NCI-H226 (cell line): Measurements from ENCODE around the gene CDH4.
"Not testable (repeated sequence)": the region's sequence is repeated elsewhere in the genome, so short reads cannot be mapped to it uniquely, and the experiment has no call there.

ENCODE experiments used
- DNase-seq: peaks from one replicate; pipeline ENCODE4 v3.0.0-alpha.2; 2015

The CDH4 gene

DNA sequence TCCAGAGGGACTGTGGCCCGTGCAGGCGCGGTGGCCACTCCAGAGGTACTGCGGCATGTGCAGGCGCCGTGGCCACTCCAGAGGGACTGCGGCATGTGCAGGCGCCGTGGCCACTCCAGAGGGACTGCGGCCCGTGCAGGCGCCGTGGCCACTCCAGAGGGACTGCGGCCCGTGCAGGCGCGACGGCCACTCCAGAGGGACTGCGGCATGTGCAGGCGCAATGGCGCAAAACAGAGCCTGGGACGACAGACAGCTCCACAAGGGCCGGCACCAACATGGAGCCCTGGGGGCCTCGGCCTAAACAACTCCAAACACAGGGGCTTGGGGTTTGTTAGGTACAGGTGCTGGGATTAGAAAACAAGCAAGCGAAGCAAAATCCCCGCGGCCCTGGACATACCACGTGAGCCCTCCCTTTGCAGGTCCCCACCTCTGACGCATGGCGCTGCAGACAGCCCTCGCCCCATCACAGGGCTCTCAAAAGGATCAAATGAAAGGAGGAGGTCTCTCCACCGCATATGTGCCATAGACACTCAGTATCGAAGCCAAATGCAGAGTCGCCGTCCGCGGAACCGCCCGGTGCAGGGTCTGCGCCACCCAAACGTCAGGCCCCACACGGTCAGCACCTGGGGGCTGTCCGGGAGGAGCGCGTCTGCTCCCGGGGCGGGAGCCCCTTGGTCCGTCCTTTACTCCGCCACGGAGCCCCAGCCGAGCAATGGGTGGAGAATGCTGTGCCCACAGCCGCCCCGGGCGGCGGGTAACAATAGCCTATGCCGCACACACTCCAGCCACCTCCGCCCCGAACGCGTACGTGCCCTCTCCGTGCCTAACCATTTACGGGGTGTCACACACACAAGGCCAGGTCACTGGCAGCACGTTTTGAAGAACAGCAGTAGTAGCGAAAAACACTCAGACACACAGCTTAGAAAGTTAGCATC lies 727.9 kb downstream of the CDH4 start:
- DNase-seq, result no peak

DNA sequence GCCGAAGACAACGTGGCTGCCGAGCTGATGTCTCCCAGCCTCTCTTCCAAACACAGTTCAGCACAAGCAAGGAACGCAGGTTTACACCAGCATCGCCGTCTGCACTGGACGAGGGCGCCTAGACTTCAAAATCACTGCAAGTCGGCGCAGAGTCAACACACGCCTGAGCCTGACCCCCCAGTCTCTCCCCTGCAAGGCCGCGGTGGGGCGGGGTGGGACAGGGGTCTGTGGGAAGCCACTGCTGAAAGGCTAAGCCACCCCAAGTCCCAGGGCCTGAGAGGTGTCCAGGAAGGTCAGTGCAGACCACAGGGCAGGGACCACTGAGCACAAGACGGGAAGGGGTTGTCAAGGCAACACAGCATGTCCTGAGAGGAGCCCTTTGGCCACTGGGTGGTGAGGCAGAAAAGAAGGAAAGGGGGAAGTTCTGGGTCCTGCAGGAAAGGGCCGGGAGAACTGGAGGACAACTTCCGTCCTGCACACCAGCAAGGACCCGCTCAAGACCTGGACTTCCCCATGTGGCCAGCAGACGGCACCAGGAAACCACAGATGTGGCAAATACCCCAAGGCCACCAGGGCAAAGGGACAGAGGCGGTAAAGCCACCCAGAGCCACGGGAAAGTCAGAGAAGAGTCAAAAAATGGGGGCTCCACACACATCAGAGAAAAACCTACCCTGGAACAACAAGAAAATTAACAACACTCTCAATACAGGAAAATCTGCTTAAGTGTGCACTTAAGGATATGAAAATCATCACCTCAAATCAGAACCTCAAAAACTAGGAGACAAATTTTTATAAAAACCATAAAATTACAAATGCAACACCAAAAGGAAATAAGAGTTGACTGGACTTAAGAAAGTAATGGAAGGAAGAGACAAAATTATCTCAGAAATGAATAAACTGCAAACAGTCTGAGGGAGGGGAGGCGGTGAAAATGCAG lies 728.9 kb downstream of the CDH4 start:
- DNase-seq, result no peak

DNA sequence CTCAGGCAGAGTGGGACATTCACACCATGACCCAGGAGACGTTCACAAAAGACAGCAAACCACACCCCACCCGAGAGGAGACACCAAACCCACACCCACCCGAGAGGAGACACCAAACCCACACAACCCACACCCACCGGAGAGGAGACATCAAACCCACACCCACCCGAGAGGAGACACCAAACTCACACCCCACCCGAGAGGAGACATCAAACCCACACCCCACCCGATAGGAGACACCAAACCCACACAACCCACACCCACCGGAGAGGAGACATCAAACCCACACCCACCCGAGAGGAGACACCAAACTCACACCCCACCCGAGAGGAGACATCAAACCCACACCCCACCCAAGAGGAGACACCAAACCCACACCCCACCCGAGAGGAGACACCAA lies 729.6 kb downstream of the CDH4 start:
- DNase-seq, result not testable (repeated sequence)

DNA sequence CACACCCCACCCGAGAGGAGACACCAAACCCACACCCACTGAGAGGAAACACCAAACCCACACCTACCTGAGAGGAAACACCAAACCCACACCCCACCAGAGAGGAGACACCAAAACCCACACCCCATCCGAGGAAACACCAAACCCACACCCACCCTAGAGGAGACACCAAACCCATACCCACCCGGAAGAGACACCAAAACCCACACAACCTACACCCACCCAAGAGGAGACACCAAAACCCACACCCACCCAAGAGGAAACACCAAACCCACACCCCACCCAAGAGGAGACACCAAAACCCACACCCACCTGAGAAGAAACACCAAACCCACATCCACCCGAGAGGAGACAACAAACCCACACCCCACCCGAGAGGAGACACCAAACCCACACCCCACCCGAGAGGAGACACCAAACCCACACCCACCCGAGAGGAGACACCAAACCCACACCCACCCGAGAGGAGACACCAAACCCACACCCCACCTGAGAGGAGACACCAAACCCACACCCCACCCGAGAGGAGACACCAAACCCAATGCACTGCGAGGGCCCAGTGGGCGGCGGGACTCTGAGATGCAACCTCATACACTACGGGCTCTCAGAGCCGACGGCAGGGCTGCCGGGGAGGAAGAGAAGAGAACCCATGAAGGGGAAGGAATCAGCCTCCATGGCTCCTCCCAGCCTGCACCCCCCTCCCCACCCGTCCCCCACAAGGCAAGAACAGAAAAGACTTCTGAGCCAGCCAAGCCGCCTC lies 730.3 kb downstream of the CDH4 start:
- no peak for DNase-seq

DNA sequence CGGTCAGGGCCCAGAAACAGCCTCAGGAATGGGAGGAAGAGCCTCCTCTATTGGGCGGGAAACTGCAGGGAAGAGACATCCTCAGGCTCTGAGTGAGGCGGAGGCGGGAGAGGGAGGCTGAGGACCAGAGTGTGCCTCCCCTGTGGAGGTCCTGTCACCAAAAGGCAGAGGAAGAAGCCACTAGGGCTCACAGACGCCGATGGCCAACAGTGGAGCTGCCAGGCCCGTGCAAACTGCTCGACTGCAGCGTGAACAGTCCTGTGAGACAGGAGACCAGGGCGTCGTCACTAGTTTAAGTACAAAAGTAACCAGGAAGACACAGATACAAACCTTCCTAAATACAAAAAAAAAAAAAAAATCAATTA lies 730.9 kb downstream of the CDH4 start:
- no peak for DNase-seq

DNA sequence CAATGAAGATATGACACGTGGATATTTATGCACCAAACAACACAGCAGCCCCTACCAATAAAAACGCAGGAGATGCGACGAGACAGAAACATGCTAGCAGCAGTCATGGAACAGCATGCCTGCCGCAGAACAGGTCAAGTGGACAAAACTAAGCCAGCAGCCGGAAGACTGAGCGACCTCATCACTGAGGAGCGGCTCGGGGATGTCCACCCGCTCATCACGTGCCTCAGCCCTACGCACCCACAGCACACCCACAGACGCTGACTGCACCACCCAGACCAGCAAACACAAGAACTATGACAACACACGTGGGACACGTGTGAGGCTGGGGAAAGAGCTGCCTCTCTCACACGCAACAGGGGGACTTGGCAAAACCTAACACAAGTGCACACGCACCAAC lies 731.9 kb downstream of the CDH4 start:
- no peak for DNase-seq

DNA sequence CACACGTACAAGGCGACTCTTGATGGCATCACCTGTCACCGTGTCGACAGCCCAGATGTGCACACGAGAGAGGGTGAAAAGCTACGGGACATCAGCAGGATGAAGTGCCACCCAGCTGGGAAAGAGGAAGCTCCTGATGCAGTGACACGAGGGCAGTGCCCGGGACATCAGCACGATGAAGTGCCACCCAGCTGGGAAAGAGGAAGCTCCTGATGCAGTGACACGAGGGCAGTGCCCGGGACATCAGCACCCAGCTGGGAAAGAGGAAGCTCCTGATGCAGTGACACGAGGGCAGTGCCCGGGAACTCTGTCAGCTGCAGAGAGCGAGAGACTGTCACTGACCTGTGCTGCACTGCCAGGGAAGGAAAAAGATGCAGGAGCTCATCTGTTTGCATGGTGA lies 732.4 kb downstream of the CDH4 start:
- not testable (repeated sequence) for DNase-seq

DNA sequence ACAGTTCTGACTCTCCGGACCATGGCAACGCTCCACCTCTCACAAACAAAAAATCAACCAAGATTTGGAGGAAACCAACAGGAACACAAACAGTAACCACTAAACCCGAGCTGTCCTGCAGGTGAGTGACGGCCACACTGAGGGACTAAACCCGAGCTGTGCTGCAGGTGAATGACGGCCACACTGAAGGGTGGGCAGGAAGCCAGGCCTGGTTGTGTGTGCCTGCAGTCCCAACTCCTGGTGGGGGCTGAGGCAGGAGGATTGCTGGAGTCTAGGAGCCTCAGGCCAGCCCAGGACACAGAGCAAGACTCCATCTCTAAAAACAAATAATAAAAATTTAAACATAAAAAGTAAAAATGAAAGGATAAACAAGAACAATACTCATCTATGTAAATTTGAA lies 733.0 kb downstream of the CDH4 start:
- no peak for DNase-seq

DNA sequence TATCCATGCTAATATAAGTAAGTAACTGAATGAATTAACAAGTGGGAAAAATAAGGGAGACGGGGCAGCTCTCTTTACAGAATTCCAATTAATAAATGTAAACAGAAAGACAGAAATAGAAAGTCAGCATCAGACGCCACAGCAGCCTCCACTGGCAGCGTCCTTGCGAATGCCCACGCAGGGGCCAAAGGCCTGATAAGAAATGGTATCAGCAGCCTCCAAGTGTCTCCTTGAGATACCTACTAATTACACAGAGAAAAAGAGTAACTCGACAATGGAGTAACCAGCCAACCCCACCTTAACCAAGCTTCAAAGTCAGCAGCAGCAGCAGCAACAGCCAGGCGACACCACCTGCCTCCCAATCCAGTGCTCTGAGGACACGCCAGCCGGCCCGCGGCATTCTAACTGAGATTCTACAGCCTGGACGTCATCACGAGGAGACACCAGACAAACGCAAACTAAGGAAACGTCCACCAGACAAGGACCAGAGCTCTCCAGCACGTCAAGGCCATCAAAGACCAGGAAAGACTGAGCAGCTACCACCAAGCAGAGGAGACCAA lies 734.8 kb downstream of the CDH4 start:
- DNase-seq, result no peak

DNA sequence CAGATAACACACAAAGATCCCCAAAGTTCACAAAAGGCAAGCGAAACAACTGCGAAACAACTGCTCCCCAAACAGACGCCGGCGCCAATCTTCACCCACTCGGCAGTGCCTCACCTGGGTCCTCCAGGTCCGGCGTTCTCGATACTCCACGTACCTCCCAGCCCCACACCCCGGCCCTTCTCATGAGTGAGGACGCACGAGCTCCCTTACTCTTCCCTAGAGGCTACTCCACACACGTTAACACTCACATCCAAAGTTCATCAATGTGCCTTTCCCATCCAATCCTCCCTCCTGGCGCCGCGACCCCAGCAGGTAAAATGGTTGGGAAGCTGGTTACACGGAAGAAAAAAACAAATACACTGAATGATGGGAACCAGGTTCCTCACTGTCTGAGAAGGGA lies 736.6 kb downstream of the CDH4 start:
- DNase-seq, result no peak

DNA sequence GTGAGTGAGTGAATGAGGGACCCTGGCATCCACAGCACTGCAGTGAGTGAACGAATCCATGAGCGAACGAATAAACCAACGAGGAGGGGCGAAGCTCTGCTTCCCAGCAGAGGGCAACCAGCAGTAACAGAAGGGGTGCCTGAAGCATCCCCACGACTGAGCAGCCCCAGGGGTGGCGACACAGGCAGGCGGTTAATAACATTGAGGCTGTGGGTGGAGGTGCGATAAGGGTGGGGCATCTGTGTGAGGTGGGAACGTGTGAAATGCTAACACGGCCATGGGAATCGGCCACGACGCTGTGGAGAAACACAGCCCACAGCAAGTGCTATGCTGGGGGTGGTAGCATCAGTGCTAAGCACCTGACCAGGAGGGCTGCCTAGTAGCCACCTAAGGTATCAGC lies 737.7 kb downstream of the CDH4 start:
- no peak for DNase-seq
